Activated T-cell treated with anti-CD3 and anti-CD28 coated beads for 1 hour (primary cell): ENCODE data around the gene WBP2NL.
A peak's percentile ranks its signal among the peaks of the same experiment; 100 is the strongest.

ENCODE experiments used
- DNase-seq: peaks from one replicate; pipeline ENCODE4 v3.0.0-alpha.2; 2020; ENCODE audit warnings: low read depth

Gene WBP2NL

DNA sequence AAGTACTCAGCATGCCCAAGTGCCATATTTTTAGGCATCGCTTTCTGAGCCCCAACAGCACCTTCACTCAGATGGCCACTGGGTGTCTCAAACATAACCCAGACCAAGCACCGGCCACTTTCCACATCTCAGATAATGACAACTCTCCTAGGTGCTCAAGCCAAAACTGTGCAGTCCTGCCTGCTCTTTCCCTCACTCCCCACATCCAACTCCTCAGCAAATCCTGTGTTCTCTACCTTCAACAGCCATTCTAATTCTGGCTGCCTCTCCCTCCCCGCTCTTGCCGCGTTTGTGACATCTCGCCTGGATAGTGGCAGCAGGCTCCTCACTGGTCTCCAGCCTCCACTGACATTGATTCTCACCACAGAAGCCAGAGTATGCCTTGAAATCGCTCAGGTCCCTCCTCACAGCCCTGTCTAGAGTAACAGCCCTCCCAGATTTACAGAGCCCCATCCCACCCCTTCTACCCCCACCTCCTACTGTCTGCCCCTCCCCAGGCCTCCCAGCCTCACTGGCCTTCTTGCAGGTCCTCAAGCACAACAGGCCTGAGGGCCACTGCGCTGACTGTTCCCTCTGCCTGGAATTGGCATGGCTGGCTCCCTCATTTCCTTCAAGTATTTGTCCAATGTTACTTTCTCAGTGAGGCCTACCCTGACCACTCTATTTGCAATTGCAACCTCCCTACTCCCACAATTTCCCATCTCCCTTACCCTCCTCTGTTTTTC lies 74.2 kb downstream of the WBP2NL start:
- DNase-seq: no peak

DNA sequence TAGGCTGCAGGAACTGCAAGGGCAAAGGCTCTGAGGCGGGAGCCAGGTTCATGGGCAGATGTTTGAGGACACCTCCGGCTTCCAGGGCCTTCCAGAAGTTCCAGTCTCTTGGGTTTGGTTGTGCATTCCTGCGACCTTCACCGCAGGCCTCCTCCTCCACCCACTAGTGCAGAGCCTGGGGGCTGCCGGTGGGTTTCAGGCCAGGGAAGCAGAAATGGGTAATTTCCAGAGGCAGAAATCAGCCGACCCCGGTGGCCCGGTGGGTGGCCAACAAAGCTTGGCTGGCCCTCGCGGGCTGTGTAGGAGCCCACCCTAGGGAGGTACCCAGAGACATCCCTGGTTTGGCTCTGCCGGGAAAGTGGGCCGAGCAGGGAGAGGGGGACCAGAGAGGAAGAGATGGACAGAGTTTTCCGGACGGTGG lies 75.0 kb downstream of the WBP2NL start:
- DNase-seq: no peak

DNA sequence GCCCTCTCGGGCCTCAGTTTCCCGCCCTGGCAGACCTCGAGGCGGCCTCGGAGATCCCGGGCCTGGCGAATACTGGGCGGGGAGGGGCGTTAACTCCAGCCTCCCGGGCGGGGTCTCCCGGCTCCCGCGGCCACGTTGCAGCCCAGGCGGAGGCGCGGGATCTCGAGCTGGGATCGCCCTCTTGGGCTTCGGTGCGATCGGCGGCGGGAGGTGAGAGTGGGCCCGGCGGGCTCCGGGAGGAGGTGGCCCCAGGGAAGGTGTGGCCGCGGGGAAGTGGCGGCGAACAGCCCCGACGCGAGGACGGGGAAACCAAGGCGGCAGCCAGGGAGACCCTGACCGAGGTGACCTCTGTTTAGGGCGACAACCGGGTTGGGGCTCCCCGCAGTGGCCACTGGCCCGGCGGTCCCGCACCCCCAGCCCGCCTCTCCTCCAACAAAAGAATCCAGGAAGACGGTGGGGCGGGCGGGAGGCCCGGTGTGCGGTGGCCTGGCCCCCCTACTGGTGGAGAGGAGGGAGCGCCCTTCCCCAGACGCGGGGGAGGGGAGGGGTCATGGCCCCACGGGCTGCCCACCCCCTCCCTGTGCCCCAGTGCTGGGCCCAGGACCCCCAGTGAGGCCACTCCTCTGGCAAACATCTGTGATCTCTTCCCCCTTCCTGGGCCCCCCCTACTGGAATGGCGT lies 75.7 kb downstream of the WBP2NL start, which contains the start of gene PHETA2:
Gene PHETA2 (plus strand): TSS at position 117 of the 680 bp plus-strand sequence. CDS start 3,046 bp downstream, outside the sequence.
- DNase-seq: peak; percentile 47

DNA sequence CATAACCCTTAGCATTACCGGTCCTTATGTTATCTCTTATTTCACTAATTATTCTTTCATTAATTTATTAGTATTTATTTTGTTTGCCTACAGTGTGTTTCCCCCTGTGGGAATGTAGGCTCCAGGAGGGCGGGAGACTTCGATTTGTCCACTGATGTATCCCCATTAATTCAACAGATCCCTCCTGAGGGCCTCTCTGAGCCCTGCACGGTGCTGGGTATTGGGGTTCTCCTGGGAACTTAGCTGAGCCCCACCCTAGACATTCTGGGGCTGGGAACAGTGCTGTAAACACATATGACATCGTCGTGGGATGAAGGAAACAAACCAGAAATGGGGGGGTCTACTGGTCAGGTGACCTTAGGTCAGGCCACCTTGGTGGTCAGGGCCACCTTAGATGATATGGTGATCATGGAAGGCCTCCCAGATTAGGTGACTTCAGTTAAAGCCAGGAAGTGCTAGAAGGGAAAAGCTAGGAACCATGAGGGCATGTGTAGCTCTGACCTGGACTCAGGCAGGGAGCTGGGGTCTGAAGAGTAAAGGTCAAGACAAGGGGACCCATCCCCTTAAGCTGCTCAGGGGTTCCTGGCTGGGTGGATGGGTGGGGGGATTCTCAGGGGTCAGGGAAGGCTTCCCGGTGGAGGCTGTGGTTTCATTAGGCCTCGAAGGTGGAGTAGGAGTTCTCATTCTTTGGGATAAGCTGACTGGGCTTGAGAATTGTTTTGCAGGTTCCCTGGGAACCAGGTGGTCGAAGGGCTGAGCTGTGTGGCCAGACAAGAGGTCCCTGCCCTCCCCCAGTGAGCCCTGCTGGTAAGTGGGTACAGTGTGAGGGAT lies 76.5 kb downstream of the WBP2NL start:
- no peak for DNase-seq

DNA sequence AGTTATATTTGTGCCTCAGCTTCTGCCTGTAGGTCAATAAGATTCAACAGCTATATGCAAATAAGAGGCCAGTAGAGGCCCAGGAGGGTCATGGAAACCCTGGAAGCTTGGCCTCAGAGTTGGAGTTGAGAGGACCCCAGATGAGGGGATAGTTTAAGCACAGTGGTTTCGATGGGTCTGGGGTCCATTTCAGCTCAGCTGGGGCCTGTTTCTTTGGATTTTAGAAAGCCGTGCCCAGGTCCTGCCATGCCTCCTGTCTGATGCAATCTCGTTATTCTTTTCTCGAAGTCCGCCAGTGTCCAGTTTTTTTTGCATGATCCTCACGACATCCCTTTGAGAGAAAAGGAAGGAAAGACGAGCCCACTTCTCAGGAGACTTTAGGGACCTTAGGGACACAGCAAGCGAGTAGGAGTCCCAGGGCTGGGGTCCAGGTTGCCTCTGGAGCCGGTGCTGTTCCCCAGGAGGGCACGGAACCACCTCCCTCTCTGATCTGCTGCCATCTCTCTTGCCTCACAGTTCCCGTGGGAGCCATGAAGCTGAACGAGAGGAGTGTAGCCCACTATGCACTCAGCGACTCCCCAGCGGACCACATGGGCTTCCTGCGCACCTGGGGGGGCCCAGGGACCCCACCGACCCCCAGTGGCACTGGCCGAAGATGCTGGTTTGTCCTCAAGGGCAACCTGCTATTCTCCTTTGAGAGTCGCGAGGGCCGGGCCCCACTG lies 78.3 kb downstream of the WBP2NL start:
- no peak for DNase-seq

DNA sequence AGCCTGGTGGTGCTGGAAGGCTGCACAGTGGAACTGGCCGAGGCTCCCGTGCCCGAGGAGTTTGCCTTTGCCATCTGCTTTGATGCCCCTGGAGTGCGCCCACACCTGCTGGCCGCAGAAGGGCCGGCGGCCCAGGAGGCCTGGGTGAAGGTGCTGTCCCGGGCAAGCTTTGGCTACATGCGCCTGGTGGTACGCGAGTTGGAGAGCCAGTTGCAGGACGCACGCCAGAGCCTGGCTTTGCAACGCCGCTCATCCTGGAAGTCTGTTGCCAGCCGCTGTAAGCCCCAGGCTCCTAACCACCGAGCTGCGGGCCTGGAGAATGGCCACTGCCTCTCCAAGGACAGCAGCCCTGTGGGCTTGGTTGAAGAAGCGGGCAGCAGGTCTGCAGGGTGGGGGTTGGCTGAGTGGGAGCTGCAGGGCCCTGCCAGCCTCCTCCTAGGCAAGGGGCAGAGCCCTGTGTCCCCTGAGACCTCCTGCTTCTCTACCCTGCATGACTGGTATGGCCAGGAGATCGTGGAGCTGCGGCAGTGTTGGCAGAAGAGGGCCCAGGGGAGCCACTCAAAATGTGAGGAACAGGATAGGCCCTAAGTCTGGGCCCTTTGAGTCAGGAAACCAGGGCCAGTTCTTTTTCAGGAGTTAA lies 79.0 kb downstream of the WBP2NL start:
- DNase-seq: no peak
